Activated gamma-delta T cell treated with anti-CD3 and anti-CD28 coated beads, Interleukin-2, amount 50 U/mL, for 16 hours (primary cell): Measurements from ENCODE around the gene DCST1.

Experiments
- DNase-seq: peaks from one replicate; pipeline ENCODE4 v3.0.0-alpha.2; 2020; ENCODE audit warnings: low read depth

Gene DCST1

DNA sequence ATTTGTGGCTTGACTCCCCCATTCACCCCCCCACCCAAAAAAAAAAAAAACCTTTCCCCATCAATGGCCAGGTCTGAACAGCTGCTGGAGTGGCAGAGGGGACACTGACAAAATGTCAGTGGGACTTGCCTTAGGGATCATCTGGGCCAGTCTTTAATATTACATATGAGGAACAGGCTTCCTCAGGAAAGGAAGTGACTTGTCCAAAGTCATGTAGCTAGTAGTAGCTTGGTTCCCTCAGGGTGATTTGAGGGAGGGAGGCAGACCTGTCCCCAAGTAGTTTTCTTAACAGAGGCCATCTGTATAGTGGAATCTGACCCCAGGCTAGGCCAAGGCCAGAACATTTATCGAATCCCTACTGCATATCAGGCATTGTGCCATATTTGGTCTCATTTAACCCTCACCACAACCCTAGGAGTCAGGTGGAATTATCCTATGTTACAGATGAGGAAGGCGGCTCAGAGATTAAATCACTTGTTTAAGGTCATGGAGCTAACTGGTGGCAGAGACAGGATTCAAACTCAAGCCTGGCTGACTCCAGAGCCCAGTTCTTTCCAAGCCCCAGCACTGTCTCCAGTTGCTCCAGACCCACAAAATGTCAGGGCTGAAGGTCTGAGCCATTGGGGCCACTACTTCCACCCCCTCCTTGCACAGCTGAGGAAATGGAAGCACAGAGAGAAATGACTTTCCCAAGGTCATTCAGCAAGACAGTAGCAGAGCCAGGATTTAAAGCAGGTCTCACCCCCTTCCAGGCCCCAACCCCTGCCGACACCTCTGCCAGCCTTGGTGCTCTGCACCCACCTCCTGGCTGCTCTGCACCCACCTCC, 20.6 kb upstream of the DCST1 start:
- DNase-seq: no peak

GRCh38 chr1:155013632-155014031, 20.0 kb upstream of the DCST1 start:
- no peak for DNase-seq

DNA sequence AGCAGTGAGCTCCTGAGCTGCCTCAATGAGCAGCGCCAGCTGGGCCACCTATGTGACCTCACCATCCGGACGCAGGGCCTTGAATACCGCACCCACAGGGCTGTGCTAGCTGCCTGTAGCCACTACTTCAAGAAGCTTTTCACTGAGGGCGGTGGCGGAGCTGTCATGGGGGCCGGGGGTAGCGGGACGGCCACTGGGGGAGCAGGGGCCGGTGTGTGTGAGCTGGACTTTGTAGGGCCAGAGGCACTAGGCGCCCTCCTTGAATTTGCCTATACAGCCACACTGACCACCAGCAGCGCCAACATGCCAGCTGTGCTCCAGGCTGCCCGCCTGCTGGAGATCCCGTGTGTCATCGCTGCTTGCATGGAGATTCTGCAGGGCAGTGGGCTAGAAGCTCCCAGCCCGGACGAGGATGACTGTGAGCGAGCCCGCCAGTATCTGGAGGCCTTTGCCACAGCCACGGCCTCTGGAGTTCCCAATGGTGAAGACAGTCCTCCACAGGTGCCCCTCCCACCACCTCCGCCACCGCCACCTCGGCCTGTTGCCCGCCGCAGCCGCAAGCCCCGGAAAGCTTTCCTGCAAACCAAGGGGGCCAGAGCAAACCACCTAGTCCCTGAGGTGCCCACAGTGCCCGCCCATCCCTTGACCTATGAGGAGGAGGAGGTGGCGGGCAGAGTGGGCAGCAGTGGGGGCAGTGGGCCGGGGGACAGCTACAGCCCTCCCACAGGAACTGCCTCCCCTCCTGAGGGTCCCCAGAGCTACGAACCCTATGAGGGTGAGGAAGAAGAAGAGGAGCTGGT, 18.7 kb upstream of the DCST1 start:
- DNase-seq: no peak

DNA sequence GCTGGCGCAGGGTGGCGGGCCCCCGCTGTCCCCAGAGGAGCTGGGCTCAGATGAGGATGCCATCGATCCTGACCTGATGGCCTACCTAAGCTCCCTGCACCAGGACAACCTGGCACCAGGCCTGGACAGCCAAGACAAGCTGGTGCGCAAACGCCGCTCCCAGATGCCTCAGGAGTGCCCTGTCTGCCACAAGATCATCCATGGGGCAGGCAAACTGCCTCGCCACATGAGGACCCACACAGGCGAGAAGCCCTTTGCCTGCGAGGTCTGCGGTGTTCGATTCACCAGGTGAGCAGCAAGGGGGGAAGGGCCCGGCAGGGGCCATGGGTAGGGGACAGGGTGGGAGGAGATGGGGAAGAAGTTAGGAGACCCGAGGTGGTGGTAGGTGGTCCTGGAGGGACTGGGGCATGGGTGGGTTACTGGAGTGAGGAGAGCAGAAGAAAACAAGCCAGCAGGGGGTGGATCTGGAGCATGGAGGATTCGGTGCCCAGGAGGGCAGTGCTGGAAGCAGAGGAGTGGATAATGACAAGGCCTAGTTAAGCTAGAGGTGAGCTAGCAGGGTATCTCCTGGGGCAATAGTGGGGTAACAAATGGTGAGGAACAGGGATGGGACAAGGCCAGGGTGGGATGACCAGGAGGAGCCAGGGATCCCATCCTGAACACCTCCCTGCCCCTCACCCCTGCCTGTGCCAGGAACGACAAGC, 17.9 kb upstream of the DCST1 start:
- no peak for DNase-seq

- no peak for DNase-seq
These were observed 17.3 kb upstream of the DCST1 start for GRCh38 chr1:155016231-155016831.

GRCh38 chr1:155017041-155017945, 16.3 kb upstream of the DCST1 start:
- DNase-seq: peak; percentile 82

DNA sequence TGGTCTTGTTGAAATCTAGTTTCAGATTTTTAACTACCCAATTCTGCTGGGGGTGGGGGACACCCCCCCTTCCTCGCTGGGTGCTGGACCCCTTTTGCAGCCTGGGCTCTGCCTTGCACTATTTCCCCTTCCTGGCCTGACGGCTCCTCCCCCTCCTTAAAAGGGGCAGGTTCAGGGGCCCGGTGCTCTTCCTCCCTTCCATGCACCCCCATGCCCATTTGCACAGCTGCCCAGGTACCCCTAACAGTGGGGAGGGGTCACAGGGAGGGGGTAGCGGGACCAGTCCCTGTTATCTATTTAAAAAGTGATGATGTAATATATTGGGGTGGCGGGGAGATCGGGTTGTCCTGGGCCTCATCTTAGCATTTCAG, 15.7 kb upstream of the DCST1 start:
- DNase-seq: no peak

DNA sequence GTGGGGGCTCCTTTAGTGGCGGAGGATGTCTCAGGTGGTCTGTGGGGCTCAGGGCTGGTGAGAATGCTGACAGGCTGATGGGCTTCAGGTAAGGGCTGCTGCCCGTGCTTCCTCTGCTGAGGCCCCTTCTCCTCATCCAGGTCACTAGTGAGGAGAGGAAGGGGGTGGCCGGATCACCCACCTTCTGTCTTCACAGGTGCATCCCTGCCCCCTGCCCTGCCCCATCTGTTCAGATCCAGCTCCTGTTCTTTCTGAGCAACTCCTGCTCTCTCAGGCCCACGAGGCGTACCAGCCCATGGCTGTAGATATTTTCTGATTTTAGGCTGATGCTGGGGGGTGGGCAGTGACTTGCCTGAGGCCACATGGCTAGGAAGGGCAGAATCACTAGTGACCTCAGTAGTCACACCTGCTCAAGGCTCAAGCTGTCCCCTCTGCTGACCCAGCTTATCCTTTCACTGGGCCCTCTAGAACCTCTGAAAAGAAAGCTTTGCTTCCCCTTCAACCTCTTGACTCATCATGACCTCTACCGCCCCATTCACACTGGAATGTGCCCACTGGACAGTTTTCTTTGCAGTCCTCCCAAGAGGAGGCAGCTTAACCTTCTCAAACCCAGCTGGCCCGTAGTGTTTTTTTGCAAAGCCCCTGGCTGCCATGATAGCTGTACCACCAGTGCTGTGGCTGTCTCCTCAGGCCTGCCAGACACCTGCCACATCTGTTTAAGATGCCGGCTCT, 14.8 kb upstream of the DCST1 start:
- DNase-seq: no peak

DNA sequence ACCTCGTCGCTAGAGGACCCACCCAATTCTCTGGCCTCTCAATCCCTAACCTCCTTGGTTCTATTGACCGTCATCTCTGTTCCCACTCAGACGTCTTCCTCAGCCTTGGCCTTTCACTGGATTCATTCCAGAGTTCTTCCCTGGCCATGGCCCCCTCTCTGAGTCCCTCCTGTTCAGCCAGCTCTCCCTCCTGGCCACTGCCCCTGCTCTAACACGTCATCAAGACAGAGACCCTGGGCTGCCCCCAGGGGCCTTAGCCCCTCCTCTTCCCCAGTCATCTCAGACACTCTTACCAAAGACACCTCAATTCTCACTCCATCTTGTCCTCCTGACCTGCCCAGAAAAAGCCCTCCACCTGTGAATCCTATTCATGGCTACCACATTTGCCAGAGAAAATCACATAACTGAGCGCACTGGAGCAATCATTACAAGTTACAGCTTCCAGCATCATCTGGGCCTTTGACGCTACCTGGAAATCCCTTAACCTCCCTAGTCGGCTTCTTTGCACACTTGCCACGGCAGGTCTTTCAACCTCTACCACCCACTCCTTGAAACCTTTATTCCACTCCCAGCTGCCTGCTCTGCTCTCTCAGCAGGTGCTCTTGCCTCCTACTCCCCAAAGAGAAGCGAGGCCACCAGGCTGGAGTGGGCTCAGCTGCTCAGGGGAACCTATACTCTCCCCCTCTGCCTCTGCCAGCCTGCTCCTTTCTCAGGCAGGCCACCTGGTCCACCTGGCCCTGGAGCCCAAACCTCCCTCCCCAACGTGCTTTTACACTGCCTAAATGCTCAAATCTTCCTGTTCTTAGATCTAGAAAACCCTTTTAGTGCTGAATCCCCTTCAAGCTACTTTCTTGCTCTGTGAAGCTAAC, 14.0 kb upstream of the DCST1 start:
- no peak for DNase-seq

GRCh38 chr1:155022136-155022926, 11.3 kb upstream of the DCST1 start:
- DNase-seq: no peak

DNA sequence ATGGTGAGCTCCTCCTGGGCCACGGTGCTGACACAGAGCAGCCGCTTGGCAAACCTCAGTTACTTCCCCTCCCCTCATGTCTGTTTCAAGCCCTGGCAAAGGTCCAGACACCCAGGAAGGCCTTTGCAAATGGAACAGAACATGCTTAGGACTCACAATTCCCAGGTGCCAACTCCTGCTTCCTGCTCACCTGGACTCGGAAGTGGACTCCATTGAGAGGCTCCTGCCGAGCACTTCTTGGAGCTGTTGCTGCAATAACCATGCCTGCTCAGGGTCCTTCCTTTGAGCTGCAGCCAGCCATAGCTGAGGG, 10.7 kb upstream of the DCST1 start:
- DNase-seq: no peak

DNA sequence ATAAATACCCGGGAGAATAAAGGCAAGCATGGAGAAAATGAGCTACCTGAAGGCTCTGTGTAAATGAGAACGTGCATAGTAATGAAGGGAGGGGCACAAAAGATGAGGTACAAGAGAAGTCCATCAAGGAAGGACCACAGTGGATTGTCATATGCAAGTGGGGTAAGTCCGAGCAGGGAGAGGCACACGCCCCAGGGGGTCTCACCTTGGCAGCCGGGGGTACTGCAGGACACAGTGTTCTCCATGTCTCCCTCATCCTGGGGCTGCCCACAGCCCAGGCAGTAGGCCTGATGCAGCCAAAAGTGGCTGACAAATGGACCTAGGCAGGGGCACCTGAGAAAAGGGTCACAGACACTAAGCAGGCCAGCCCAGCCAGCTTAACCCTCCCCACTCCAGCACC, 10.0 kb upstream of the DCST1 start:
- no peak for DNase-seq

GRCh38 chr1:155024315-155024714, 9.3 kb upstream of the DCST1 start:
- no peak for DNase-seq

DNA sequence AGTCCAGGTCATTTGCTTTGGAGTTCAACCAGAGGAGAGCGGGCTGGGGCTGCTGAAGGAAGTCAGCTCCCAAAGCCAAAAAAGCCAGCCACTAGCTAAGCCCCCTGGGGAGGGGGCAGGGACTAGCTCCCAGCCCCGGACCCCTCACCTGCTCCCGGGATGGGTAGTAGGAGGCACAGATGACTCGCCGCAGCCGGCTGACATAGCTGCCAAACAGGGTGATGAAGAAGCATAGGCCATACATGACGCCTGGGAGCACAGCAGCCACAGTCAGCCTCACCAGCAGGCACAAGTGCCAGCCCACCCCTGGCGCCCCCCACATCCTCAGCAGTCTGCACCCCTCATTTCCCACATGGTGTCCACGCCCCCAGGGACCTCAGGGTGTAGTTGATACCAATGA, 7.5 kb upstream of the DCST1 start:
- no peak for DNase-seq

GRCh38 chr1:155026588-155026987, 7.0 kb upstream of the DCST1 start:
- DNase-seq: no peak

DNA sequence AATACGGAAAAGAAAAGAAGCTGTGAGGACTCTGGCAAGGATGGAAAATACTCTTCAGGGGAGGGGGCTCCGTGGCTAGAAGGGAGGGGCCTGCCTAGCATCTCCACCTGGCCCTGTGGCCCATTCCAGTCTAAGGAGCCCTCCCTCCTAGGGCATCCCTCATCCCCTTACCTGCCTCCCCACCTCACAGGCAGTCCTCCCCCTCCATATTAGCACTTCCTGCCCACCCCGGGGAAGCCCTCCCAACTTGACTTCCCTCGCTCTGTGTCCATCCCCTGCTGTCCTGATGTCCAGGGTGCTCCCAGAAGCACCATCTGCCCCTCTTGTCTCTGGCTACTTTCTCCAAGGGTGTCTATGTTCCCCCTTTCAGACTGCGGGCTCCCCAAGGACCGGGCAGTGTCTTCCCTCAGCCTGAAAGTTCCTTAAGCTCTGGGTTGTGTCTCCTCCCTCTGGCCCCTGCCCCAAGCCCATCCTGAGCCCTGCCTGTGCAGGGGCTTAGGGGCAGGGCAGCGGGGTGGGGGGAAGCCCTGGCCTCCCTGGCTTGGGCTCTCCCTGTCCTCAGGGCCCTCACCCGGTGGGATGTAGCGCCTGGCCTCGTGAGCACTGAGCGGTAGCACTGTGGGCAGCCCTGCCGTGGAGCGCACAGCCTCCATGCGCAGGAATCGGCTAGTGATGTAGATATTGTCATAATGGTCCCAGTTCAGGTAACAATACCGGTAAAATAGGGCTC, 3.9 kb upstream of the DCST1 start:
- DNase-seq: no peak

DNA sequence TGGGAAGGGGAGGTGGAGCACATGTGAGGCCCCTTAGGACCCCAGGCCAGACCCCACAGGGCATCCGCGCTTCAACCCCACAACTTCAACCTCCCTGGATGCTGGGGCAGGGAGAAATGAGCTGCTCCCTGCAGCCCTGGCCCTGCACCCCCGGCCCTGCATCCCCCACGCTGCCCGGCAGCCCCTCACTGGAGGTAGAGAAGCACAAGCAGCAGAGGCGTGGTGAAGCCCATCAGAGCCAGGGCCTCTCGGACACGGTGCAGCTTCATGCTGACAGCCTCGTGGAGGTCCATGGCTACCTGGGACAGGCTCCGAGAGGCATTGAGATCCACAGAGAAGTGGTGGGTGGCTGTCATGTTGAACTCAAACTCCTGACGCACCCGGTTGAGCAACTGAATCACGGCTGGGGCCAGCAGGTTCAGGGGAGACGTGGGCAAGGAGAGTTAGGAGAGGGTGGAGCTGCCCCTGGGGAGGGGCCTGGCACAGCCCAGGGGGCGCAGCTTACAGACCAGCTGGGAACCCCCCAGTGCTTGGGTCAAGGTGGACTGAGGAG, 3.3 kb upstream of the DCST1 start:
- DNase-seq: no peak

GRCh38 chr1:155030899-155031298, 2.7 kb upstream of the DCST1 start:
- DNase-seq: no peak
